Stimulated activated naive CD4-positive, alpha-beta T cell (primary cell): Measurements from ENCODE around the gene RFX2.

ENCODE experiments used
- DNase-seq, 6 experiments: peaks; one replicate each; lab custom pipeline; 2025; lab: John Stamatoyannopoulos, UW

The RFX2 gene

GRCh38 chr19:6059988-6060599, 50.2 kb downstream of the RFX2 start:
- DNase-seq: no peak

GRCh38 chr19:6059396-6059947, 50.8 kb downstream of the RFX2 start:
- DNase-seq: no peak

GRCh38 chr19:6058518-6059201, 51.6 kb downstream of the RFX2 start:
- DNase-seq: no peak

- DNase-seq: no peak
These were observed 52.4 kb downstream of the RFX2 start for GRCh38 chr19:6057651-6058517.

GRCh38 chr19:6056801-6057650, 53.3 kb downstream of the RFX2 start:
- no peak for DNase-seq

- no peak for DNase-seq
These were observed 54.0 kb downstream of the RFX2 start for GRCh38 chr19:6056282-6056741.

- no peak for DNase-seq
These were observed 55.1 kb downstream of the RFX2 start for GRCh38 chr19:6055013-6055795.

- DNase-seq: peak; percentile 50 to 82 (median 70)
These were observed 61.4 kb downstream of the RFX2 start for GRCh38 chr19:6048793-6049405.

GRCh38 chr19:6048348-6048747, 62.0 kb downstream of the RFX2 start:
- DNase-seq: no peak

GRCh38 chr19:6047741-6048251, 62.5 kb downstream of the RFX2 start:
- DNase-seq: no peak

GRCh38 chr19:6047256-6047655, 63.0 kb downstream of the RFX2 start:
- DNase-seq: no peak

- DNase-seq: no peak
These were observed 65.2 kb downstream of the RFX2 start for GRCh38 chr19:6045108-6045507.

GRCh38 chr19:6044056-6044805, 66.1 kb downstream of the RFX2 start:
- no peak for DNase-seq

GRCh38 chr19:6042776-6043726, 67.2 kb downstream of the RFX2 start:
- DNase-seq: no peak

GRCh38 chr19:6041991-6042481, 68.3 kb downstream of the RFX2 start:
- no peak for DNase-seq

GRCh38 chr19:6041071-6041470, 69.2 kb downstream of the RFX2 start:
- no peak for DNase-seq

GRCh38 chr19:6039566-6040225, 70.6 kb downstream of the RFX2 start:
- no peak for DNase-seq
